Measurements from ENCODE around the gene AMBRA1.

DNA sequence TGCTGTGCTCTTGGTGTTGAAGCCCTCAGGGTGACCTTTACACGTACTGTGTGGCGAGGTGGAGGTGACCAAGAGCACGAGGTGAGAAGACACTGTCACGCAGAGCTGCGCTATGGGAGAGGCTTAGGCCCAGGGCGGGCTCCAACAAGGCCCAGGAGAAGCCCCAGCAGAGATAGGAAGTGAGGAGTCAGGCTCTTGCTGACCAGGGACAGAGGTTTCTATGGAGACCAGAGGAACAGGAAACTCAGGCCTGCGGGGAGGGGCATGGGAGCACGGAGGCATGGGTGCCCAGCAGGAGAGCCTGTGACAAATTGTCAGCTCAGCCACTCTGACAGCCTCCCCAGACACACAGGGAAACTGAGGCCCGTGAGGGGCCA, 230.8 kb downstream of the AMBRA1 start:
- TF ChIP-seq ZNF565 (CRISPR knock-in tag; conservative IDR thresholded peaks at IDR 0.05; ENCODE audit: low read depth) (no peak), TOX (CRISPR knock-in tag; IDR thresholded peaks at IDR 0.05; ENCODE audit: borderline replicate concordance) (no peak), ZNF70 (CRISPR knock-in tag; IDR thresholded peaks at IDR 0.05) (no peak), ESRRG (CRISPR knock-in tag; IDR thresholded peaks at IDR 0.05) (no peak), ARNTL (CRISPR knock-in tag; IDR thresholded peaks at IDR 0.05; ENCODE audit: borderline replicate concordance, low read depth) (no peak), ZFP3 (CRISPR knock-in tag; IDR thresholded peaks at IDR 0.05) (no peak)
- TF ChIP-seq, protein P1, sequence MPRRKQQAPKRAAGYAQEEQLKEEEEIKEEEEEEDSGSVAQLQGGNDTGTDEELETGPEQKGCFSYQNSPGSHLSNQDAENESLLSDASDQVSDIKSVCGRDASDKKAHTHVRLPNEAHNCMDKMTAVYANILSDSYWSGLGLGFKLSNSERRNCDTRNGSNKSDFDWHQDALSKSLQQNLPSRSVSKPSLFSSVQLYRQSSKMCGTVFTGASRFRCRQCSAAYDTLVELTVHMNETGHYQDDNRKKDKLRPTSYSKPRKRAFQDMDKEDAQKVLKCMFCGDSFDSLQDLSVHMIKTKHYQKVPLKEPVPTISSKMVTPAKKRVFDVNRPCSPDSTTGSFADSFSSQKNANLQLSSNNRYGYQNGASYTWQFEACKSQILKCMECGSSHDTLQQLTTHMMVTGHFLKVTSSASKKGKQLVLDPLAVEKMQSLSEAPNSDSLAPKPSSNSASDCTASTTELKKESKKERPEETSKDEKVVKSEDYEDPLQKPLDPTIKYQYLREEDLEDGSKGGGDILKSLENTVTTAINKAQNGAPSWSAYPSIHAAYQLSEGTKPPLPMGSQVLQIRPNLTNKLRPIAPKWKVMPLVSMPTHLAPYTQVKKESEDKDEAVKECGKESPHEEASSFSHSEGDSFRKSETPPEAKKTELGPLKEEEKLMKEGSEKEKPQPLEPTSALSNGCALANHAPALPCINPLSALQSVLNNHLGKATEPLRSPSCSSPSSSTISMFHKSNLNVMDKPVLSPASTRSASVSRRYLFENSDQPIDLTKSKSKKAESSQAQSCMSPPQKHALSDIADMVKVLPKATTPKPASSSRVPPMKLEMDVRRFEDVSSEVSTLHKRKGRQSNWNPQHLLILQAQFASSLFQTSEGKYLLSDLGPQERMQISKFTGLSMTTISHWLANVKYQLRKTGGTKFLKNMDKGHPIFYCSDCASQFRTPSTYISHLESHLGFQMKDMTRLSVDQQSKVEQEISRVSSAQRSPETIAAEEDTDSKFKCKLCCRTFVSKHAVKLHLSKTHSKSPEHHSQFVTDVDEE (CRISPR knock-in tag; IDR thresholded peaks at IDR 0.05) = no peak
- TF ChIP-seq, protein P2, sequence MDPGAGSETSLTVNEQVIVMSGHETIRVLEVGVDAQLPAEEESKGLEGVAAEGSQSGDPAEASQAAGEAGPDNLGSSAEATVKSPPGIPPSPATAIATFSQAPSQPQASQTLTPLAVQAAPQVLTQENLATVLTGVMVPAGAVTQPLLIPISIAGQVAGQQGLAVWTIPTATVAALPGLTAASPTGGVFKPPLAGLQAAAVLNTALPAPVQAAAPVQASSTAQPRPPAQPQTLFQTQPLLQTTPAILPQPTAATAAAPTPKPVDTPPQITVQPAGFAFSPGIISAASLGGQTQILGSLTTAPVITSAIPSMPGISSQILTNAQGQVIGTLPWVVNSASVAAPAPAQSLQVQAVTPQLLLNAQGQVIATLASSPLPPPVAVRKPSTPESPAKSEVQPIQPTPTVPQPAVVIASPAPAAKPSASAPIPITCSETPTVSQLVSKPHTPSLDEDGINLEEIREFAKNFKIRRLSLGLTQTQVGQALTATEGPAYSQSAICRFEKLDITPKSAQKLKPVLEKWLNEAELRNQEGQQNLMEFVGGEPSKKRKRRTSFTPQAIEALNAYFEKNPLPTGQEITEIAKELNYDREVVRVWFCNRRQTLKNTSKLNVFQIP (CRISPR knock-in tag; IDR thresholded peaks at IDR 0.05; ENCODE audit: borderline replicate concordance, low read depth) = no peak

Data from SK-N-SH treated with all-trans-retinoic acid at 6 μM for 48 hours (cell line).